HG03571 (cell line): ENCODE measurements around the gene PCBP3.
"Not testable (repeated sequence)": the region's sequence is repeated elsewhere in the genome, so short reads cannot be mapped to it uniquely, and the experiment has no call there.

Source experiments
- ATAC-seq: cut with Tn5 transposase; IDR thresholded peaks from one replicate; pipeline ENCODE4 v1.9.1; 2021; ENCODE audit not compliant: unreplicated experiment

Gene PCBP3

DNA sequence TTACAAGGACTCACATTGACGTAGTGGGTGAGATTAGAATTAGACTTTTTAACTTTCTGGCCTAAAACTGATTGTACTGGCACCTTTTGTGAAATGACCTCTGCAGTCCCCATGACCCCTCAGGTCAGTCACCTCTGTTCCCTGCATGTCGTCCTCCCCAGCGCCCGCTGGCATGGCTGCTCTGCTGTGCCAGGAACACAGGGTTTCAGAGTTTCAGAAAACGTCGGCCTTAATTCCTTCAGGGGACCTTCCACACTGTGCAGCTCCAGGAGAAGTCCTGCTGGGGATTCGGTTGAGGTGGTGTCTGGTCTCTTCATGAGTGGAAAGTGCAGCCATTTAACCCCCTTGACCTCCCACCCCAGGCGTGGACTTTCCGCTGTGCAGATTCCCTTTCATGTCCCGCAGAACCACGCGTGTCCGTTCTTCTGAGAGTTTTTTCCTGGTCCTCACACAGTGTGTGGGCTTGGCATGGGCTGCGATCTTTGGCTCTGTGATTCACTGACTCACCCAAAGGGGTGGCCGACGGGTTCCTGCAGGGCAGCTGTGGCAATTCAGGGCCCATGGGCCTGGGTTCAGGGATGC, 179.7 kb downstream of the PCBP3 start:
- no peak for ATAC-seq

- ATAC-seq: no peak
These were observed 181.2 kb downstream of the PCBP3 start for GRCh38 chr21:45824546-45825215.

GRCh38 chr21:45825219-45825618, 181.7 kb downstream of the PCBP3 start:
- no peak for ATAC-seq

GRCh38 chr21:45826676-45827301, 183.3 kb downstream of the PCBP3 start:
- no peak for ATAC-seq

DNA sequence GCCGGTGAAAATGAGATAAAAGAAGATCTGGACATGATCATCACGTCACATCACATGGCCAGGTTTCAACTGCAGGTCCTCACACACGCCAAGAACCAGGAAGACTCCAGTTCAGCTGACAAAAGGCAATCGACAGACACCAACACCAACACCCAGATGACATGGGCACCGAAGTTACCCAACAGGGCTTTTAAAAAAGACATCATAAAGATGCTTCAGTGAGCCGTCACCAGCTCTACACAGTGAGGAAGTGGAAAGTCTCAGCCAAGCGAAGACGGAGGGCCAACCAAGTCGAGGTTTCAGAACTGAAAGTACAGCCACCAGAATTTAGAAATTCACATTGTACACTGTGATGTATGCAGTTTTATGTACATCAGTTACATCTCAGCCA, 183.8 kb downstream of the PCBP3 start:
- ATAC-seq: no peak

- no peak for ATAC-seq
These were observed 184.5 kb downstream of the PCBP3 start for GRCh38 chr21:45827881-45828579.

GRCh38 chr21:45828580-45829570, 185.3 kb downstream of the PCBP3 start:
- ATAC-seq: no peak

DNA sequence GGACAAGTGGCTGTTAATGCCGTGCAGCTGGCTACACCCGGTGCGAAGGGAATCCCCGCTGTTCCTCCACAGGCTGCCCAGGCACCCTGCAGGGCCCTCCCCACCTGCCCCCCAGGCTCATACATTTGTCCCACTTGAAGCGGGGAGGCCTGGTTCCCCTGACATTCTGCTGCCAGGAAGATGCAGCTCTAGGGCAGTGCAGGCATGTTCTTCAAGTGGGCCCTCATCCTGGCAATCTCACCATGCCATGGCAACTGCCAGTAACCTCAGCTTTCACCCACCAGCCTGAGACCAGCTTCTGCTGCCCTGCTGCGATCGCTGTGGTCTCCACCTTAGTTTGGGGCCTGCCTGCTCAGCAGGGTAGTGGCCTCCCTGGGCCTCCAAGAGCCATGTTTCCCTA, 186.1 kb downstream of the PCBP3 start:
- ATAC-seq: no peak

DNA sequence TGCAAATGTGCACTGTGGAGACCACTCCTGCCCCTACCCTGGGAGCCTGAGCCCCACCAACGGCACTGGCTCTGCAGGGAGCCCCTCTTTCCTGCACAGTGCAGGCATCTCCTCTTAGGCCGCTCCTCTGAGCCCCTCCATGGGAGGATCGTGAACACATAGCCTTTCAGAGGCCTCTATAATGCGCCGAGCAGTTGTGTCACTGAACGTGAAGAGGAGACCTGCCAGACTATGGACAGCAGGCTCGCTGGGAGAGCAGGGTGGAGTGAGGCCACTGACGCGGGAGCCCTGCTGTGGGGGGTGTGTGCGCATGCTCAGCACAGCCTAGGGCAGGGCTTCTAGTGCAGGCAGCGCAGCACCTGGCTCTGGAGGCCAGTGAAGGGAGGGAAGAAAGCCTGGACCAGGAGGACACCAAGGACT, 186.7 kb downstream of the PCBP3 start:
- ATAC-seq: no peak

DNA sequence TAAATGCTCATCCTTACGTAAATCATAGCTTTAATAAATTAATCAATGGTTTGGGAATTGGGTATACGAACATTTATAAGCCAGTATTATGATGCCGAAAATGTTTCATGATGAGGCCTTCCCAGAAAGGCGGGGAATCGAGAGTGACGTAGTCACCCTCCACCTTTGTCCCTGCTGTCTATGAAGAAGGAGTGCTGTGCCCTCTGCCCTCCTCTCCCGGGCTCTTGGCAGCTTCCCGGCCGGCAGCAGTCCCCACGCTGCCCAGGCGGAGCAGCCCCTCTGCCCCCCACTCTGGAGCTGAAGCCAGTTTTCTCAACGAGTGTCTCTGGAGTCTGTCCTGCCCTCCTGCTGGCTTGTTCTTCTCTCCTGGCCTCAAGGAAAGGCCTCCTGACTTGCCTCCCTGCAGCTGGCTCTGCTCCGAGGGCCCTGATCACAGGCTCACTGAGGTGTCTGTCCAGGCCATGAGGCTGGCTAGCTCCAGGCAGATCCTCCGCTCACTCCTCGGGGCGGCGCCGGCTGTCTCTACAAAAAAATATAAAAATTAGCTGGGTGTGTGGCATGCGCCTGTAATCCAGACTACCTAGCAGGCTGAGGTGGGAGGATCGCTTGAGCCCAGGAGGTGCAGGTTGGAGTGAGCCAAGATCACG, 187.3 kb downstream of the PCBP3 start:
- ATAC-seq: no peak

DNA sequence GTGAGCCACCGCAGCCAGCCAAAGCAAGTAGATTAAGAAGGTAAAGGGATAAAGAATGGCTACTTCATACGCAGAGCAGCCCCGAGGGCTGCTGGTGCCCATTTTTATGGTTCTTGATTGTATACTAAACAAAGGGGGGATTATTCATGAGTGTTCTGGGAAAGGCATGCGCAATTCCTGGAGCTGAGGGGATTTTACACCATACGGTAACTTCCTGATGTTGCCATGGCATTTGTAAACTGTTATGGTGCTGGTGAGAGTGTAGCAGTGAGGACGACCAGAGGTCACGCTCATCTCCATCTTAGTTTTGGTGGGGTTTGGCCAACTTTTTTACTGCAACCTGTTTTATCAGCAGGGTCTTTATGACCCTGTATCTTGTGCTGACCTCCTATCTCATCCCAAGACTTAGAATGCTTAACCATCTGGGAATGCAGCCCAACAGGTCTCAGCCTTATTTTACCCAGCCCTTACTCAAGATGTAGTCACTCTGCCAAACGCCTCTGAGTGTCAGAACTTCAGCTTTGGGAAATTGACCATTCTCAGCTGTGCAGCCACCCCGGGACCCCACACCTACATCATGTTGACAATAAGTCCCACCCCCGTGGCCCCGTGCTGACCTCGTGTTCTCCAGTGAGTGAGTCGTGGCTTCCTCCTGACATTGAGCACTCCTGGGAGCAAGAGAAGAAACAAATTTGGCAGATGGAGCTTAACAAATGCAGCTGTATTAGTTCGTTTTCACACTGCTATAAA, 188.6 kb downstream of the PCBP3 start:
- ATAC-seq: no peak

DNA sequence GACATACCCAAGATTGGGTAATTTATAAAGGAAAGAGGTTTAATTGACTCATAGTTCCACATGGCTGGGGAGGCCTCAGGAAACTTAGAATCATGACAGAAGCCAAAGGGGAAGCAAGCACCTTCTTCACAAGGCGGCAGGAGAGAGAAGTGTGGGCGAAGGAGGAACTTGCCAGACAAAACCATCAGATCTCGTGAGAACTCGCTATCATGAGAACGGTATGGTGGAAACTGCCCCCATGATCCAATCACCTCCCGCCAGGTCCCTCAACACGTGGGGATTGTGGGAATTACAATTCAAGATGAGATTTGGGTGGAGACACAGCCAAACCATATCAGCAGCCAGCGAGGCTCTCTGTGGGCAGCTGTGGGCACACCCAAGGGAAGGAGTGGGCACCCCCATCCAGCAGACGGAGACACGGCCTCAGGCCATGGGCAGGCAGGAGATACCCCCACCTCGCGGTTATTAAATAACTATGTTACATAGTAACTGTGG, 189.3 kb downstream of the PCBP3 start:
- ATAC-seq: not testable (repeated sequence)

DNA sequence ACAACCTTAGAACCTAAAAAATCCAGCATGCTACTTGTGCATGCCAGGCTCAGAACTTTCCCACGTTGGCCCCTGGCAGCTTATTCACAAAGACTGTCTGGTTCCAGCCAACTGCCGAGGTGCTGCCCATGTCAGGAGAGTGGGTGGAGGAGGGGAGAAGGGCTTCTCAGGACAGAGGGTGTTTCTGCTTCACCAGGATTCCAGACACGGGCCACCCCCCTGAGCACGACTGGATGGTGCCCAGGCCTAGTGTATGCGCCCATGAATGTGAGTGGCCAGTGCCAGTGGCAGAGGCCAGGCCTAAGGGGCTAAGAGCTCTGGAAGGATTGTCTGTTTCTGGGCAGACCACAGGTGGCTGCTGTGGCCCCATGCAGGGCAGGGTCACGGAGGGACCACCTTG, 189.9 kb downstream of the PCBP3 start:
- ATAC-seq: no peak

- no peak for ATAC-seq
These were observed 190.6 kb downstream of the PCBP3 start for GRCh38 chr21:45834026-45834715.

DNA sequence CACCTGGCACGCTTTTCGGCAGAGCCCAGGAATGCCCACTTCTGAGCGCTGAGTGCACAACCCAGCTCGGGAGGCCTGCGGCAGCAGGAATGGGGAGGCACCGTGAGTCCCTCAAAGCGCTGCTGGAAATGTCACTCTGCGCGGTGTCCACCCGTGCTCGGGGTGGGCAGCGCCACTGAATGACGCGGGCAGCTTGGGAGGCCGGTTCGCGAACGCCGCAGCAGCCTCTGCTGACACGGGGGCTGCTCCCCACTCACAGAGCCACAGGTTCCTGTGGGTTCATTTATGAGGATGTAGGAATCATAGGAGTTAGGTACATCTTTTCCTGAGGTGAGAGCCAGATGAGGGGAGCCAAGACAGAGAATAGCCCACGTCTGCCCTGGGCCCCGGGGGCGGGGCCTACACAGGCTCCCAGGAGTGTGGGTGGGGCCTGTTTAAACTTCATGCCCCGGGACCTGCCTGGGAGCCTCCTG, 191.3 kb downstream of the PCBP3 start:
- no peak for ATAC-seq

DNA sequence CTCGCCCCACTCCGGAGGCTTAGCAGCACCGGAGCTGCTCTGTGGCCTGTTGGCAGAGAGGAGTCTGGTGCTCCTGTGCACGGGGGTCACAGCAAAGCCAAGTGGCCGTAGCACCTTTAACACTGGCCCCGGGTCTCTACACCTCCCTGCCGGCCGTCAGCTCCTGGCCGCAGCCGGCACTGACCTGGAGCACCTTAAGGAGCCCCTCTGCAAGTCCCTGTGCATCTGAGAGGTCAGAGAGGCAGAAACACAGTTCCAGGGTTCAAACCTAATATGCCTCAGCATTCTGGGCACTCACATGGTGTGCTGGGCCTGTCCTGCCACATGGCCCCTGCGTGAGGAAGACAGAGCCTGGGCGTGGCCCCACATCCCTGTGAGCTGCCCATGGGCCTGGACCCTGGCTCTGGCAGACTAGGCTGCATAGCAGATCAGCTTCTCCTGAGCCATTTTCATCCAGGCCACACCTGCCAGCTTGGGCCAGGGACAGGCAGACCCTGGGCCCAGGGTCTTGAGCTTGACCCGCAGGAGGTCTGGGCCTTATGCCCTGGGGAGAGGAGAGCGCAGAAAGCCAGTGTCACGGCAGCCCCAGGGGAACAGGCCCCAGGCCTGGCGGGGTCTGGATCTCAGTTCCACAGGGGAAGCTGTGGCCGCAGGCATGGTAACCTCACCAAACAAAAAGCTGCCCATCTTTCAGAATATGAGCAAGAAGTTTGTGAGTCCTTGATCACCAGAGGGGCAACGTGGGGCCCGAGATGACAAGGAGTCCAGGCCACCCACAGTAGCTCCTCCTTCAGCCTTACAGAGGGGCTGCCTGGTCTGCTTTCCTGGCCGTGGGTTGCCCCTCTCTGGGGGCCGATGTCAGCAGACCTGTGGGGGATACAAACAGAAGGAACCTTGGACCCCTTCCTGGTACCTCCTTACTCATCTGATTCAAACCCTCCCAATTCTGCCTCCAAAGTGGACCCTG, 192.1 kb downstream of the PCBP3 start:
- no peak for ATAC-seq

GRCh38 chr21:45836268-45836655, 192.7 kb downstream of the PCBP3 start:
- no peak for ATAC-seq
